PC-3 (cell line): ENCODE measurements around the gene TMEM184A. TPM values are rescaled to one million over a fixed set of nuclear protein-coding genes. Genes with fewer than 3 reads are reported as not detected.

ENCODE experiments used
- ATAC-seq: fragments of 200-7000 bp; cut with Tn5 transposase; 2 replicates; pipeline ENCODE4 v1.9.1; 2020; ENCODE audit warnings: mild to moderate bottlenecking, moderate library complexity
- BruUV-seq: library from RNA; stranded (reverse); fragments of 400-500 nt; replicated peaks from 2 replicates; lab custom pipeline; 2021; lab: Mats Ljungman, UMichigan
- CTCF ChIA-PET: fragments of 300-600 bp; sonication (Branson Sonifier 250); formaldehyde crosslinking; loops from one replicate; lab custom pipeline; 2022; ENCODE audit warnings: antibody characterized with exemption; lab: Charles Lee
- POLR2A ChIA-PET: fragments of 300-600 bp; sonication (Branson Sonifier 250); formaldehyde crosslinking; loops from one replicate; lab custom pipeline; 2022; ENCODE audit warnings: antibody characterized with exemption; ENCODE audit not compliant: unreplicated experiment; lab: Charles Lee
- DNase-seq: peaks from one replicate; pipeline ENCODE4 v3.0.0-alpha.2; 2015
- H2AFZ ChIP-seq: fragments of 300-600 bp; sonication (generic); 2 replicates; pipeline ENCODE4 v1.6.0; 2016; ENCODE audit warnings: antibody characterized with exemption, low read length
- H3F3A ChIP-seq: fragments of 300-600 bp; sonication (generic); one replicate; pipeline ENCODE4 v1.6.0; 2017; ENCODE audit warnings: antibody characterized with exemption, low read length, control low read depth, mild to moderate bottlenecking; ENCODE audit not compliant: unreplicated experiment
- H3K27ac ChIP-seq: fragments of 300-600 bp; sonication (generic); 2 replicates; pipeline ENCODE4 v1.5.1; 2016; ENCODE audit warnings: mild to moderate bottlenecking, low read length
- H3K27me3 ChIP-seq: fragments of 300-600 bp; sonication (generic); 2 replicates; pipeline ENCODE4 v1.6.1; 2016; ENCODE audit warnings: low read length, mixed read lengths
- H3K36me3 ChIP-seq: fragments of 300-600 bp; sonication (generic); 2 replicates; pipeline ENCODE4 v1.6.1; 2016; ENCODE audit warnings: low read depth, mixed run types, low read length, mixed read lengths
- H3K4me1 ChIP-seq: fragments of 300-600 bp; sonication (generic); 2 replicates; pipeline ENCODE4 v1.5.1; 2016; ENCODE audit warnings: low read length; ENCODE audit not compliant: insufficient read depth
- H3K4me2 ChIP-seq: fragments of 300-600 bp; sonication (generic); 2 replicates; pipeline ENCODE4 v1.6.0; 2016; ENCODE audit warnings: low read length
- H3K4me3 ChIP-seq: fragments of 300-600 bp; sonication (generic); 2 replicates; pipeline ENCODE4 v1.5.1; 2016; ENCODE audit warnings: mild to moderate bottlenecking, low read length, mixed read lengths
- H3K79me2 ChIP-seq: fragments of 300-600 bp; sonication (generic); 2 replicates; pipeline ENCODE4 v1.6.1; 2017; ENCODE audit warnings: low read length, mixed read lengths
- H3K9ac ChIP-seq: fragments of 300-600 bp; sonication (generic); 2 replicates; pipeline ENCODE4 v1.6.0; 2016; ENCODE audit warnings: mild to moderate bottlenecking, low read length
- H3K9me2 ChIP-seq: fragments of 300-600 bp; sonication (generic); replicated peaks from 2 replicates; pipeline ENCODE4 v1.6.1; 2016; ENCODE audit warnings: mixed run types, low read length, mixed read lengths
- H3K9me3 ChIP-seq: fragments of 300-600 bp; sonication (generic); 2 replicates; pipeline ENCODE4 v1.6.1; 2016; ENCODE audit warnings: low read length, mixed read lengths
- H4K20me1 ChIP-seq: fragments of 300-600 bp; sonication (generic); 2 replicates; pipeline ENCODE4 v1.6.1; 2016; ENCODE audit warnings: low read length, mixed read lengths
- CTCF ChIP-seq: fragments of 300-600 bp; sonication (generic); conservative IDR thresholded peaks from 2 replicates; pipeline ENCODE4 v1.5.1; 2017; ENCODE audit warnings: antibody characterized with exemption, low read depth, mild to moderate bottlenecking, low read length
- EZH2 ChIP-seq: fragments of 300-600 bp; sonication (generic); IDR thresholded peaks from one replicate; pipeline ENCODE4 v1.6.1; 2017; ENCODE audit warnings: antibody characterized with exemption, mild to moderate bottlenecking, low read length; ENCODE audit not compliant: unreplicated experiment
- EZH2phosphoT487 ChIP-seq: fragments of 300-600 bp; sonication (generic); IDR thresholded peaks from 2 replicates; pipeline ENCODE4 v1.6.1; 2018; ENCODE audit warnings: mild to moderate bottlenecking, antibody characterized with exemption, low read length, borderline replicate concordance
- intact Hi-C: fragments of 100-400 bp; cut with micrococcal nuclease; formaldehyde crosslinking; loops from 2 replicates; pipeline ENCODE4 v1.9.0; 2023
- total RNA-seq: library from RNA; depleted of rRNA; stranded (reverse); fragments of >200 nt; gene quantifications from 2 replicates; pipeline ENCODE4 v1.2.3, GENCODE V29; 2014

The TMEM184A gene
- total RNA-seq, 1 experiment from 2014 or later: 23.1 TPM

- H3K9me2 ChIP-seq: no peaks in the 10 kb centered on the region
- no peak for DNase-seq
- no peak overlapping the region for H3K4me3 ChIP-seq
- intact Hi-C loops: no loop called here
- no peak overlapping the region for H3K27ac ChIP-seq
- H3K4me2 ChIP-seq: no peak overlapping the region
- peaks cover under 1% of the 10 kb centered on the region; the same call in 1 of the 2 replicates for H3K79me2 ChIP-seq
- H3K36me3 ChIP-seq: no peaks in the 10 kb centered on the region
- CTCF ChIA-PET: no interaction called here
- no peaks in the 10 kb centered on the region for H3K9me3 ChIP-seq
- BruUV-seq: no TSS peak
- H3K4me1 ChIP-seq: no peaks in the 10 kb centered on the region
- H3K27me3 ChIP-seq: no peaks in the 10 kb centered on the region
- TF ChIP-seq CTCF: no peak
- no peak for TF ChIP-seq EZH2phosphoT487
- TF ChIP-seq EZH2: no peak
- no peak overlapping the region for H3K9ac ChIP-seq
- H4K20me1 ChIP-seq: no peaks in the 10 kb centered on the region
- no peak for ATAC-seq
- no peaks in the 10 kb centered on the region for H3F3A ChIP-seq
- no peak overlapping the region for H2AFZ ChIP-seq
- POLR2A ChIA-PET: no interaction called here
Measured at GRCh38 chr7:1544896-1545416, 11.0 kb downstream of the TMEM184A start.

- POLR2A ChIA-PET: interaction anchor here (0.6 to 1.1 kb wide), 2 partner anchors 11 to 115 kb away, joined by 5 to 8 read pairs; partner anchors contain the start of gene TMEM184A
- Histone ChIP-seq H3K4me2 (no peak overlapping the region), H3K36me3 (peaks cover 6% of the 10 kb centered on the region), H3K27ac (no peak overlapping the region), H3K9me3 (no peaks in the 10 kb centered on the region), H3K4me1 (no peaks in the 10 kb centered on the region), H4K20me1 (no peaks in the 10 kb centered on the region), H3K9me2 (no peaks in the 10 kb centered on the region), H3K79me2 (peaks cover 7% of the 10 kb centered on the region; the same call in 1 of the 2 replicates), H3K9ac (no peak overlapping the region), H2AFZ (no peak overlapping the region), H3F3A (no peaks in the 10 kb centered on the region), H3K4me3 (no peak overlapping the region), H3K27me3 (no peaks in the 10 kb centered on the region)
- BruUV-seq: no TSS peak
- ATAC-seq (peak; percentile 12), DNase-seq (no peak)
- intact Hi-C loops: no loop called here
- TF ChIP-seq EZH2 (no peak), EZH2phosphoT487 (no peak), CTCF (no peak)
- CTCF ChIA-PET: no interaction called here
Measured at GRCh38 chr7:1544178-1544895, 11.7 kb downstream of the TMEM184A start.

- Histone ChIP-seq H2AFZ (no peak overlapping the region), H3K9ac (no peak overlapping the region), H4K20me1 (no peaks in the 10 kb centered on the region), H3K4me1 (no peaks in the 10 kb centered on the region), H3K4me2 (no peak overlapping the region), H3K79me2 (peaks cover 12% of the 10 kb centered on the region), H3F3A (no peaks in the 10 kb centered on the region), H3K27ac (no peak overlapping the region), H3K36me3 (peaks cover 12% of the 10 kb centered on the region), H3K27me3 (no peaks in the 10 kb centered on the region), H3K9me3 (no peaks in the 10 kb centered on the region), H3K4me3 (no peak overlapping the region), H3K9me2 (no peaks in the 10 kb centered on the region)
- ChIA-PET CTCF (no interaction called here), POLR2A (interaction anchor here (0.6 to 1.1 kb wide), 2 partner anchors 12 to 114 kb away, joined by 5 to 8 read pairs; partner anchors contain the start of gene TMEM184A)
- intact Hi-C loops: no loop called here
- DNase-seq (no peak), ATAC-seq (peak; percentile 25)
- TF ChIP-seq EZH2 (no peak), CTCF (no peak), EZH2phosphoT487 (no peak)
- BruUV-seq: no TSS peak
Measured at GRCh38 chr7:1543826-1544177, 12.2 kb downstream of the TMEM184A start.
